ENCODE data around the gene APOA5. TPM values are rescaled to one million over a fixed set of nuclear protein-coding genes. Genes with fewer than 3 reads are reported as not detected.

APOA5 gene
- total RNA-seq, 1 donor from 2014 or later = not detected

- peaks cover 16% of the 10 kb centered on the region for H3K79me2 ChIP-seq (ENCODE audit: low read depth)
- Mint-ChIP-seq H3K27me3 (ENCODE audit: insufficient read depth, low read depth) (peaks cover 4% of the 10 kb centered on the region), H3K4me3 (peak overlapping the region; percentile 98), H3K4me1 (peaks cover 14% of the 10 kb centered on the region), H3K9me3 (no peaks in the 10 kb centered on the region), H3K36me3 (peaks cover 14% of the 10 kb centered on the region), H3K27ac (no peak overlapping the region)
- TF ChIP-seq CTCF (IDR thresholded peaks at IDR 0.05) = no peak
- no peak for TF ChIP-seq EZH2 (IDR thresholded peaks at IDR 0.05)
- no peak for TF ChIP-seq EZH2phosphoT487 (IDR thresholded peaks at IDR 0.05)
- H3K4me3 ChIP-seq = peak overlapping the region; percentile 87
- no peak for DNase-seq (ENCODE audit: low spot score)
- H3K9me3 ChIP-seq (ENCODE audit: low read depth) = no peaks in the 10 kb centered on the region
- peak overlapping the region; percentile 85 for H3K4me2 ChIP-seq
- H3K9ac ChIP-seq = peak overlapping the region; percentile 61
- no peaks in the 10 kb centered on the region for H3K4me1 ChIP-seq
- H3K27me3 ChIP-seq = peaks cover 11% of the 10 kb centered on the region
- H4K20me1 ChIP-seq (ENCODE audit: low read depth) = no peaks in the 10 kb centered on the region
- no peaks in the 10 kb centered on the region for H3K36me3 ChIP-seq
- H2AFZ ChIP-seq (replicated peaks) = peak overlapping the region; percentile 90
- H3F3A ChIP-seq (ENCODE audit: low read depth) = no peaks in the 10 kb centered on the region
- H3K27ac ChIP-seq = no peak overlapping the region
Observed at GRCh38 chr11:116787436-116787785, 4.3 kb downstream of the APOA5 start.

GRCh38 chr11:116786966-116787365 is 4.7 kb downstream of the APOA5 start:
- no peak for DNase-seq (ENCODE audit: low spot score)
- H3K9me3 ChIP-seq (ENCODE audit: low read depth) = no peaks in the 10 kb centered on the region
- Mint-ChIP-seq H3K4me1 (peaks cover 14% of the 10 kb centered on the region), H3K9me3 (no peaks in the 10 kb centered on the region), H3K36me3 (peaks cover 18% of the 10 kb centered on the region), H3K4me3 (peak overlapping the region; percentile 98), H3K27ac (no peak overlapping the region), H3K27me3 (ENCODE audit: insufficient read depth, low read depth) (peaks cover 4% of the 10 kb centered on the region)
- peaks cover 11% of the 10 kb centered on the region for H3K27me3 ChIP-seq
- H3K4me2 ChIP-seq = peak overlapping the region; percentile 85
- H4K20me1 ChIP-seq (ENCODE audit: low read depth) = no peaks in the 10 kb centered on the region
- no peaks in the 10 kb centered on the region for H3F3A ChIP-seq (ENCODE audit: low read depth)
- peak overlapping the region; percentile 90 for H2AFZ ChIP-seq (replicated peaks)
- H3K4me3 ChIP-seq = peak overlapping the region; percentile 87
- H3K36me3 ChIP-seq = no peaks in the 10 kb centered on the region
- no peak overlapping the region for H3K27ac ChIP-seq
- no peak for TF ChIP-seq EZH2phosphoT487 (IDR thresholded peaks at IDR 0.05)
- no peak for TF ChIP-seq CTCF (IDR thresholded peaks at IDR 0.05)
- TF ChIP-seq EZH2 (IDR thresholded peaks at IDR 0.05) = no peak
- H3K9ac ChIP-seq = peak overlapping the region; percentile 61
- no peaks in the 10 kb centered on the region for H3K4me1 ChIP-seq
- H3K79me2 ChIP-seq (ENCODE audit: low read depth) = peaks cover 16% of the 10 kb centered on the region

GRCh38 chr11:116786326-116786725 is 5.4 kb downstream of the APOA5 start:
- H3K4me2 ChIP-seq = no peak overlapping the region
- no peaks in the 10 kb centered on the region for H3K9me3 ChIP-seq (ENCODE audit: low read depth)
- Mint-ChIP-seq H3K4me1 (peaks cover 14% of the 10 kb centered on the region), H3K4me3 (peak overlapping the region; percentile 98), H3K27ac (no peak overlapping the region), H3K27me3 (ENCODE audit: insufficient read depth, low read depth) (peaks cover 4% of the 10 kb centered on the region), H3K9me3 (no peaks in the 10 kb centered on the region), H3K36me3 (peaks cover 20% of the 10 kb centered on the region)
- peaks cover 11% of the 10 kb centered on the region for H3K27me3 ChIP-seq
- no peaks in the 10 kb centered on the region for H3F3A ChIP-seq (ENCODE audit: low read depth)
- TF ChIP-seq EZH2 (IDR thresholded peaks at IDR 0.05) (no peak), EZH2phosphoT487 (IDR thresholded peaks at IDR 0.05) (no peak), CTCF (IDR thresholded peaks at IDR 0.05) (no peak)
- H3K4me1 ChIP-seq = no peaks in the 10 kb centered on the region
- no peak for DNase-seq (ENCODE audit: low spot score)
- no peaks in the 10 kb centered on the region for H3K36me3 ChIP-seq
- H3K4me3 ChIP-seq = no peak overlapping the region
- no peak overlapping the region for H3K9ac ChIP-seq
- H3K27ac ChIP-seq = no peak overlapping the region
- no peak overlapping the region for H2AFZ ChIP-seq (replicated peaks)
- H3K79me2 ChIP-seq (ENCODE audit: low read depth) = peaks cover 16% of the 10 kb centered on the region
- H4K20me1 ChIP-seq (ENCODE audit: low read depth) = no peaks in the 10 kb centered on the region

All from neural progenitor cell (in vitro differentiated cells).